ENCODE results near the gene NOTUM. TPM values are rescaled to one million over a fixed set of nuclear protein-coding genes. Genes with fewer than 3 reads are reported as not detected.

NOTUM gene
- total RNA-seq, 2 experiments from 2014 or later: 0.88 to 4.4 TPM

DNA sequence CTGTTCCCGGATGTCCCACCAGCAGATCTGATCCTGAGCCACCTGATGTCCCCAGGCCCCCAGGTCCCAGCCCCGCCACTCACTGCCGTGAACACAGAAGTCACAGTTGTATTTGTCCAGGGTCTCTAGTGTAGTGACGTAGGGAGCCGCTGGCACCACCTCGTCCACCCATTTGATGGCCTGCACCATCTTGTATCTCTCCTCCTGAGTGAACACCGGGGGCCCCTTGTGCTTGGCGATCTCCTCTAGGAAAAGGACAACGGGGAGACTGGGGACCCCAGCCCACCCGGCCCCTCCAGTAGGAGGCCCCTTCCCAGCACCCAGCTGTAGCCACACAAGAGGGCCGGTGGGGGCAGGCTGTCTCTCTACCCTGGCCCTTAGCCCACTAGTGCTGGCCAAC lies 52.2 kb downstream of the NOTUM start:
- ChIA-PET POLR2A (interaction anchor here (2.0 kb wide), 1 partner anchor 15 kb away, joined by 21 read pairs; no protein-coding TSS in a partner anchor), CTCF (ENCODE audit: unreplicated experiment) (no interaction called here)
- Histone ChIP-seq H3K36me3 (ENCODE audit: insufficient read depth, low read length) (peaks cover 54% of the 10 kb centered on the region), H3K9me3 (ENCODE audit: low read length) (no peaks in the 10 kb centered on the region), H3K4me3 (ENCODE audit: low read depth, low read length, poor library complexity, severe bottlenecking) (no peak overlapping the region), H2AFZ (ENCODE audit: low read length) (no peak overlapping the region), H3K4me1 (ENCODE audit: insufficient read depth, low read length, poor library complexity, severe bottlenecking) (peaks cover 15% of the 10 kb centered on the region), H4K20me1 (ENCODE audit: insufficient read depth, low read length) (no peaks in the 10 kb centered on the region; the same call in 1 of the 2 replicates), H3K79me2 (ENCODE audit: insufficient read depth, low read depth, low read length) (peaks cover 5% of the 10 kb centered on the region; the same call in 1 of the 2 replicates), H3K27ac (ENCODE audit: low read depth, low read length, poor library complexity, severe bottlenecking) (no peak overlapping the region), H3K4me2 (ENCODE audit: low read length) (no peak overlapping the region), H3K9me2 (ENCODE audit: insufficient read depth, low read length) (no peaks in the 10 kb centered on the region)
- intact Hi-C loops (cut with micrococcal nuclease; ENCODE audit: unreplicated experiment): no loop called here
- DNase-seq (ENCODE audit: low spot score): no peak
- BruUV-seq (replicated peaks): no TSS peak
- TF ChIP-seq CTCF (conservative IDR thresholded peaks at IDR 0.05; ENCODE audit: low read length): no peak
- no peak for TF ChIP-seq EZH2phosphoT487 (IDR thresholded peaks at IDR 0.05; ENCODE audit: borderline replicate concordance, low read depth, low read length)

DNA sequence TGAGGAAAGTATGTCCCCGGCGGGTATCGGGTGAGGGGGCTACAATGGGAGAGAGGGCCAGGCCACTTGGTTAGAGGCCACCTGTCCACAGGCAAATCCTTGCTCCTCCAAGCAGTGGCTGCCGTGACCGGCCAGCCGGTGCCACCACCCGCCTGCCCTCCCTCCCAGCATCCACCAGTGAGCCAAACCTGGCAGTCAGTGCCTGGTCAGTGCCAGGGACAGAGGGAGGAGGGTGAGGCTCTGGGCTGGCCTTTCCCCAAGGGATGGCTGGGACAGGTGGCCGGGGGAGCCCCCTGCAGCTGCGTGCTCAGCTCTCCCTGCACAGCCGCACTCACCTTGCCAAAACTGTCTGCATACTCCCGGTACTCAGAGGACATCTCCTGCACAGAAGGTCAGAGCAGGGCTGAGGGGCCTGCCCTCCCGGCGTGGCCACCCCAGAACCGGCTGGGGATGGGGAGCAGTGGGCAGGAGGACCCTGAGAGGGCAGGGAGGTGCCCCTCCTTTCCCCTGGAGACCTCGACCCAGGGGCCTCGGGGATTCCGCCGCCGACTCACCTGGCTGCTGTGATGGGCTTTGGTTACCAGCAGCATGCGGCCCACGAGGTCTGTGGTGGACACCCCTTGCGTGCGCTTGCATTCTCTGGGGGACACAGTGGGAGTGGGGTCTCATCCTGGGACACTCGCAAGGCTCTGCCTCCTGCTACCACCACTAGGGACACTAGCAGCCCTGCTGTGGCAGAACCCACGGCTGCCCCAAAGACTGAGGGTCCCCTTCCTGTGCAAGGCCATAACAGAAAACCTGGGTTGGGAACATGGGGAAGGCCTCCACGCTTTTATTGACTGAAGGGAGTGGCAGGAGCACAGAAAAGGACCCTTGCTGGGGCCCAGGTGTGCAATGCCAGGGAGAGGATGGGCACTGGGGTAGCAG lies 53.5 kb downstream of the NOTUM start:
- H3K4me3 ChIP-seq (ENCODE audit: low read depth, low read length, poor library complexity, severe bottlenecking): no peak overlapping the region
- intact Hi-C loops (cut with micrococcal nuclease; ENCODE audit: unreplicated experiment): no loop called here
- ChIA-PET POLR2A (no interaction called here), CTCF (ENCODE audit: unreplicated experiment) (no interaction called here)
- H3K79me2 ChIP-seq (ENCODE audit: insufficient read depth, low read depth, low read length): peaks cover 5% of the 10 kb centered on the region; the same call in 1 of the 2 replicates
- H3K9me3 ChIP-seq (ENCODE audit: low read length): no peaks in the 10 kb centered on the region
- H3K27ac ChIP-seq (ENCODE audit: low read depth, low read length, poor library complexity, severe bottlenecking): no peak overlapping the region
- peaks cover 15% of the 10 kb centered on the region for H3K4me1 ChIP-seq (ENCODE audit: insufficient read depth, low read length, poor library complexity, severe bottlenecking)
- no peaks in the 10 kb centered on the region; the same call in 1 of the 2 replicates for H4K20me1 ChIP-seq (ENCODE audit: insufficient read depth, low read length)
- H3K4me2 ChIP-seq (ENCODE audit: low read length): no peak overlapping the region
- no peak for DNase-seq (ENCODE audit: low spot score)
- H3K9me2 ChIP-seq (ENCODE audit: insufficient read depth, low read length): no peaks in the 10 kb centered on the region
- peaks cover 40% of the 10 kb centered on the region; the same call in 1 of the 2 replicates for H3K36me3 ChIP-seq (ENCODE audit: insufficient read depth, low read length)
- peak; percentile 44 for TF ChIP-seq CTCF (conservative IDR thresholded peaks at IDR 0.05; ENCODE audit: low read length)
- no peak for TF ChIP-seq EZH2phosphoT487 (IDR thresholded peaks at IDR 0.05; ENCODE audit: borderline replicate concordance, low read depth, low read length)
- H2AFZ ChIP-seq (ENCODE audit: low read length): no peak overlapping the region
- BruUV-seq (replicated peaks): no TSS peak
